ENCODE measurements around the gene TSHR. TPM values are rescaled to one million over a fixed set of nuclear protein-coding genes. Genes with fewer than 3 reads are reported as not detected.

TSHR gene
- total and polyA plus RNA-seq, 2 donors (not counting 3 experiments of a cell fraction or from before 2014, with no cell fraction given): not detected

- no peak overlapping the region for H3K4me3 ChIP-seq (replicated peaks in 1 of 3; ENCODE audit: insufficient read depth in 1 of 3, low read depth in 1 of 3, low read length in 3 of 3)
- intact Hi-C loops (cut with micrococcal nuclease): no loop called here
- no peak for TF ChIP-seq CTCF (IDR thresholded peaks at IDR 0.05; ENCODE audit: extremely low read depth in 1 of 2, insufficient read depth in 1 of 2, low read depth in 1 of 2, low read length in 2 of 2)
- no peak for TF ChIP-seq GATA2 (IDR thresholded peaks at IDR 0.05; ENCODE audit: insufficient read depth, insufficient read length, low read depth, low read length)
- TF ChIP-seq FOS (IDR thresholded peaks at IDR 0.05; ENCODE audit: borderline replicate concordance, insufficient read depth, low read length): no peak
- TF ChIP-seq MAX (IDR thresholded peaks at IDR 0.05; ENCODE audit: insufficient read depth, insufficient read length): no peak
- TF ChIP-seq EZH2 (IDR thresholded peaks at IDR 0.05; ENCODE audit: borderline replicate concordance, low read depth, low read length, severe bottlenecking): no peak
- no peak for TF ChIP-seq POLR2AphosphoS5 (IDR thresholded peaks at IDR 0.05; ENCODE audit: insufficient read depth, low read depth, low read length)
- TF ChIP-seq JUN (IDR thresholded peaks at IDR 0.05; ENCODE audit: borderline replicate concordance, insufficient read depth, insufficient read length, low read depth): no peak
- no peak for TF ChIP-seq POLR2A (IDR thresholded peaks at IDR 0.05; ENCODE audit: low read depth, low read length)
- H3K4me1 ChIP-seq (ENCODE audit: control insufficient read depth, extremely low read depth, insufficient read depth, low read length): no peaks in the 10 kb centered on the region
- dilution Hi-C loops (cut with MboI; ENCODE audit: extremely low pct_ligation_motif_present, low sequenced_read_pairs): no loop called here
- H2AFZ ChIP-seq (ENCODE audit: low read depth, low read length): no peak overlapping the region
- H3K27ac ChIP-seq (ENCODE audit: insufficient read depth, low read depth, low read length): no peak overlapping the region
- ChIA-PET POLR2A (no interaction called here), CTCF (interaction anchor here (1.4 to 1.9 kb wide), 2 partner anchors 10 to 12 kb away, joined by 3 to 12 read pairs; no protein-coding TSS in a partner anchor)
- H3K79me2 ChIP-seq (ENCODE audit: control insufficient read depth, insufficient read depth, low read length): no peaks in the 10 kb centered on the region
- no peaks in the 10 kb centered on the region for H3K36me3 ChIP-seq (ENCODE audit: control insufficient read depth in 2 of 2, extremely low read depth in 1 of 2, insufficient read depth in 2 of 2, low read length in 2 of 2)
- no peaks in the 10 kb centered on the region for H3K9me3 ChIP-seq (replicated peaks; ENCODE audit: control insufficient read depth, insufficient read depth, low read length)
- H3K9ac ChIP-seq (replicated peaks; ENCODE audit: extremely low read depth, insufficient read depth, low read length): no peak overlapping the region
- DNase-seq (ENCODE audit: low read depth, low spot score) (no peak), FAIRE-seq (no peak)
- peaks cover 0 to 4% of the 10 kb centered on the region in 2 experiments for H3K27me3 ChIP-seq (ENCODE audit: control insufficient read depth in 2 of 2, insufficient read depth in 2 of 2, low read length in 2 of 2)
- H3K9me1 ChIP-seq (replicated peaks; ENCODE audit: control insufficient read depth, extremely low read depth, insufficient read depth, low read length): no peaks in the 10 kb centered on the region
- H3K4me2 ChIP-seq (ENCODE audit: insufficient read depth, low read length): no peak overlapping the region
- H4K20me1 ChIP-seq (replicated peaks; ENCODE audit: control insufficient read depth, extremely low read depth, insufficient read depth, low read length): no peaks in the 10 kb centered on the region
- no TSS peak for BruUV-seq (replicated peaks)
These were observed 21.8 kb downstream of the TSHR start for GRCh38 chr14:80977221-80977620.
